GM12892 (cell line): ENCODE results near the gene EPHB1.

Source experiments
- POLR2A ChIP-seq: IDR thresholded peaks from 2 replicates; pipeline ENCODE4 v1.6.1; 2011; ENCODE audit warnings: low read depth, low read length, control low read depth
- POLR2AphosphoS5 ChIP-seq: IDR thresholded peaks from 2 replicates; pipeline ENCODE4 v1.6.1; 2011; ENCODE audit warnings: low read depth, low read length, control low read depth
- TAF1 ChIP-seq: IDR thresholded peaks from 2 replicates; pipeline ENCODE4 v1.6.1; 2011; ENCODE audit warnings: low read depth, mild to moderate bottlenecking, control low read depth, low read length, borderline replicate concordance

GRCh38 chr3:134846911-134847317, 51.9 kb downstream of the EPHB1 start:
- TF ChIP-seq POLR2A (no peak), TAF1 (no peak), POLR2AphosphoS5 (no peak)
